Fibroblast of mammary gland (primary cell): ENCODE results near the gene CLEC4G.
A peak's percentile ranks its signal among the peaks of the same experiment; 100 is the strongest.

Source experiments
- DNase-seq: peaks from one replicate; pipeline ENCODE4 v3.0.0-alpha.2; 2010; ENCODE audit warnings: low read depth
- H3K4me3 ChIP-seq: 2 replicates; pipeline ENCODE4 v1.5.1; 2011; ENCODE audit warnings: low read depth, mild to moderate bottlenecking, low read length, moderate library complexity; ENCODE audit not compliant: control insufficient read depth
- CTCF ChIP-seq: conservative IDR thresholded peaks from 2 replicates; pipeline ENCODE4 v1.5.1; 2011; ENCODE audit warnings: low read depth, low read length, inconsistent platforms; ENCODE audit not compliant: control insufficient read depth, insufficient read depth

The CLEC4G gene

GRCh38 chr19:7762719-7763293 is 30.9 kb upstream of the CLEC4G start, which contains the start of gene CLEC4M:
Gene CLEC4M (plus strand): TSS chr19:7763243. CDS start chr19:7763267, 24 bp downstream.
- no peak within 1 kb of the TSS for H3K4me3 ChIP-seq
- no peak for TF ChIP-seq CTCF
- no peak for DNase-seq

- no peak for TF ChIP-seq CTCF
- no peak overlapping the region for H3K4me3 ChIP-seq
- DNase-seq, result no peak
Measured at GRCh38 chr19:7759156-7759555, 27.2 kb upstream of the CLEC4G start.

DNA sequence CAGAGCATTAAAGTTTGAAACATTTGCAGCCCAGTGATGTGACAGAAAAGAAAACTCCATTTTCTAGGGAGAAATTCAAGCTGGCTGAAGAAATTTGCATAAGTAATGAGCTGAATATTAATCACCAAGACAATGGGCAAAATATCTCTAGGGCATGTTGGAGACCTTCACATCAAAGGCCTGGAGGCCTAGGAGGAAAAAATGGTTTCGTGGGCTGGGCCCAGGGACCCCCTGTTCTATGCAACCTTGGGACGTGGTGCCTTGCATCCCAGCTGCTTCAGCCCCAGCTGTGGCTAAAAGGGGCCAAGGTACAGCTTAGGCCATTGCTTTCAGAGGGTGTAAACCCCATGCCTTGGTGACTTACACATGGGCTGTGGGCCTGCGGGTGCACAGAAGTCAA is 25.4 kb upstream of the CLEC4G start:
- no peak overlapping the region for H3K4me3 ChIP-seq
- no peak for DNase-seq
- TF ChIP-seq CTCF, result no peak

GRCh38 chr19:7756258-7756657 is 24.3 kb upstream of the CLEC4G start:
- DNase-seq, result no peak
- TF ChIP-seq CTCF, result no peak

DNA sequence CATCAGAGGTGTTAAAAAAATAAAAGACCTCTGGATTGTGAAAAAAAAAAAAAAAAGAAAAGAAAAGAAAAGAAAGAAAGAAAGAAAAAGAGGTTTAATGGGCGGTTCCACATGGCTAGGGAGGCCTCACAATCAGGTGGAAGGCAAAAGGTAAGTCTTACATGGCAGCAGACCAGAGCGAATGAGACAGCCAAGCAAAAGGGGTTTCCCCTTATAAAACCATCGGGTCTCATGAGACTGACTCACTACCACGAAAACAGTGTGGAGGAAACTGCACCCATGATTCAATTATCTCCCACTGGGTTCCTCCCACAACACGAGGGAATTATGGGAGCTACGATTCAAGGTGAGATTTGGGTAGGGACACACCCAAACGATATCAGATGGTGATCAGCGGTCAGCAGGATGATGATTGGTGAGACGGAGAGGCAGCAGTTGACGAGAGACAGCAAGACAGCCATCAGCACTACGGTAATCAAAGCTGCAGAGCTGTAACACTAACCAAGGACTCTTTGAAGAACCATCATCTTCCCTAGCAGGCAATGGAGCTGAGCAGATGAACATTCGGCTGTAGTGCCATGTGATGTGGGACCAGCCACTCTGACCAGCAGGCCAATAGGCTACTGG is 19.4 kb upstream of the CLEC4G start:
- H3K4me3 ChIP-seq, result no peak overlapping the region
- TF ChIP-seq CTCF, result no peak

More at GRCh38 chr19:7756258-7756657, 24.3 kb upstream of the CLEC4G start:
- no peak overlapping the region for H3K4me3 ChIP-seq

GRCh38 chr19:7748756-7749155 is 16.8 kb upstream of the CLEC4G start:
- TF ChIP-seq CTCF, result no peak
- peak; percentile 13 for DNase-seq
- H3K4me3 ChIP-seq, result no peak overlapping the region

More for the DNA sequence above, 19.4 kb upstream of the CLEC4G start:
- peak; percentile 18 for DNase-seq

DNA sequence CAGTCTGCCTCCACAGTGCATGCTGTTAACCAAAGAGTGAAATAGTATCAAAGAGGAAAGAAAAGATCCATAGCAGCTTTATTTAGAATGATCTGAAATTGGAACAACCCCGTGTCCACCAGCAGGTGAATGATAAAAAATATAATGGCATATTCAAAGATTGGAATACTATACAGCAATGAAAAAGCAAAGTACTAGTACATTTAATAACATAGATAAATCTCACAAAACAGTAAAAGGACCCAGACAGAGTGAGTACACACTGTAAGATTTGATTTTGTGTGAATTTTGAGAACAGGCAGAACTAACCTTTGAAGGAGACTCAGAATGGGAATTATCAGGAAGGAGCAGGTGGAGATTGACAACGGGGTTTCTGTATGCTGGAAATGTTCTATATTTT is 16.3 kb upstream of the CLEC4G start:
- no peak overlapping the region for H3K4me3 ChIP-seq
- DNase-seq, result no peak
- no peak for TF ChIP-seq CTCF
